GM18861 (cell line): Measurements from ENCODE around the gene PRF1.

Experiments
- ATAC-seq: cut with Tn5 transposase; IDR thresholded peaks from one replicate; pipeline ENCODE4 v1.9.1; 2021; ENCODE audit not compliant: unreplicated experiment

Gene PRF1

DNA sequence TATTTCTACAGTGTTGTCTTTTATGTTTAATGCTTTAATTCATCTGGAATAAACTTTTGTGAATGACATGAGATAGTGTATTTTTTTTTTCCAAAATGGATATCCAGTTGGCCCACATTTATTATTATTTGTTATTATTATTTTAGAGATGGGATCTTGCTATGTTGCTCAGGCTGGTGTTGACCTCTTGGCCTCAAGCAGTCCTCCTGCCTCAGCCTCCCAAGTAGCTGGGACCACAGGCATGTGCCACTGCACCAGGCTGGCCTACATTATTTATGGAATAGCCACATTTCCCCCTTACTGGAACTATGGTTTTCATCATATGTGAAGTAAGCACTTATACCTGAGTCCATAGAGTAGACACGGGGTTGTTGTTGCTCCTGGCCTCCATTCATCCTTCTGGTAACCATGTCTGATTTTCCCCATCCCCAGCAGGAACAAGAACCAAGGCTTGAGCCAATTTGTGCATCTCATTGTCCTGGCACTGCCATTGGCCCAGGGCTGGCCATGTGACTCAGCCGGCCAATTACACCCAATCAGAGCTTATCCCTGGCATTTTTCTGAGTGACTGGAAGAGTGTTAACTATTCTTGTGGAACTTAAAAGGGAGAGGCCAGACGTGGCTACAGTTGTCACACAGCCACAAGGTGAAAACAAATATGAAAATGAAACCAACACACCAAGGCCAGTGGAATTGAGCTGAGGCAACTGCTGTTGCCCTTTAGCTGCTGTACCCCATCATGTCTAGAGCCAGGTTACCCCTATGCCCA, 23.1 kb downstream of the PRF1 start:
- no peak for ATAC-seq

DNA sequence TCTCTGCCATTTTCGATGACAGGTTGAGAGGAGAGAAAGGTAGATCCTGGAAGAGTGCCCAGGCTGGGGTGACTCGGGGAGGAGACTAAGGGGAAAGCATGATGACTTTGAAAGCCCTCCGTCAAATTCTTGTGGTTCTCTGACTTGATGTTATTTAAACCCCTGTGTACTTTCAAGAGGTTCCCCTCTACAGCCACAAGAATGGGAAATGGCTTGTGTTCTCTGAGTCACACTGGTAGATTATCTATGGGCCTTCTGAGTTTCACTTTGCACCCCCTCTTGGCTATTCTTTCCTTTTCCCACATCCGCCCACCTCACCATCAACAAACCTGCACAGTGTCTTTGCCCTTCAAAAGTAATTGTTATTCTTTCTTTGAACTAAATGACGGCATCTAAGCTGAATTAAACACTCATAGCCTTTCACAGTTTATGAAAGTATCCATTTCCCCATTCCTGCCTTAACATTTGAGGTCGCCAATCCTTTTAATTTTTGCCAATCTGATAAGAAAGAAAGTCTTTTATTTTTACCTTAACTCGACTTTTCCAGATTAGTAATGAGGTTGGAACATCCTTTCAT, 24.1 kb downstream of the PRF1 start:
- ATAC-seq, result peak; percentile 44

DNA sequence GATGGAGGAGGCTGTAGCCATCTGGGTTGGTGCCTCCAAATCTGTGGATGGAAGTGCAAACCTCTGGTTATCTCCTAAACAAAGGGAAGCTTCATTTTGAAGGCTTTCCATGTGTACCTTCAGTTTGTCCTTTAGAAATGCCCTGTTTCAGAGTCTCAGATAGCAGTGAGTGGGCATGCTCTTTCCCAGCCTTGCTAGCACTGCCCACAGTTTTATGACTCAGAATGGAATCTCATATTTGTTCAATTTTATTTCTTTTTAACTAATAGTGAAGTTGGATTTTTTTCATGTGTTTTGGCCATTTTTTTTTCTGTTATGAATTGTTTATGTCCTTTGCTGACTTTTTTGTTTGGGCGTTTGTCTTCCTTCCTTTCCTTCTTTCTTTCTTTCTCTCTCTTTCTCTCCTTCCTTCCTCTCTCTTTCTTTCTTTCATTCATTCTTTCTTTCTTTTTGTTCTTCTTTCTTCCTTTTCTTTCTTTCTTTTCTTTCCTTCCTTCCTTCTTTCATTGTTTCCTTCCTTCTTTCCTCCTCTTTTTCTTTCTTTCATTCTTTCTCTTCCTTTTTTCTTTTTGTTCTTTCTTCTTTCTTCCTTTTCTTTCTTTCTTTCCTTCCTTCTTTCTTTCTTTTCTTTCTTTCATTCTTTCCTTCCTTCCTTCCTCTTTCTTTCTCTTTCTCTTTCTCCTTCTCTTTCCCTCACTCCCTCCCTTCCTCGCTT, 25.6 kb downstream of the PRF1 start:
- no peak for ATAC-seq

DNA sequence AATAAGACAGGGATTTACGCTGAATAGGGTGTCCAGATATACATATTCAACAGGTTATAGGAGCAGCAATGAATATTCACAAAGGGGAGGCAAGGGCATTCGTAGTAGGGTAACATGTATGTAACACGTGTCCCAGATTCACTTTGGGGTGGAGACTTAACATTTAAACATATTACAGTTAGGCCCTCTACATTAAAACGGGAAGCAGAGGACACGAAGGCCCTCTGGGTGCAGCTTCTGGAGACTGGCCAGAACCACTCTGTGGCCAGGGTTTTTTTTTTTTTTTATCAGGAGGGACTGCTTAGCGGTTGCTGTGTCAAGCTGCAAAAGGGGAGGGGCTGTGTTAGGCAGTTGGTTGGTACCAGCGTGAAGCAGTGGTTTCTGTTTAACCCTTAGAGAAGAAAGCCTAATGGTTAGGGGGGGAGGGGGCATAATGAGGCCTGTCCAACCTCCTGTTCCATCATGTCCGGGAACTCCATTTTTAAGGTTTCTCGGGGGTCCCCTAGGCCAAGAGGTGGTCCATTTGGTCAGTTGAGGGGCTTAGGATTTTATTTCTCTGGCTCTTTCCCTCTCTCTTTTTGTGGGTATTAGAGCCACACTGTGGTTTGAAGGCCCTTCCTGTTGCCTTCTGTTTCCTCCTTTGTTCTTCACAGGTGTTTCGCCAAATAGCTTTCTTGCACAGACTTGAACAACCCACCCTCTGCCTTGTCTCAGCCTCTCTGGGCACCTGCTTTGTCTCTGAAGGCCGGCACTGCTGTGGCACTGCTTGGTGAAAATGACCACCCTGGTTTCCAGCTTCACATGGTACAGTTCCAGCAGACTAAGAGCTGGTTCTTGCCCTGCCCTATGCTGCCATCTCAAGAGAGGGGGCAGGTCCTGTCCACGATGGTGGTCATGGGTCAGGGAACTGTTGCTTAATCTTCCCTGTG, 26.4 kb downstream of the PRF1 start:
- ATAC-seq, result peak; percentile 47

DNA sequence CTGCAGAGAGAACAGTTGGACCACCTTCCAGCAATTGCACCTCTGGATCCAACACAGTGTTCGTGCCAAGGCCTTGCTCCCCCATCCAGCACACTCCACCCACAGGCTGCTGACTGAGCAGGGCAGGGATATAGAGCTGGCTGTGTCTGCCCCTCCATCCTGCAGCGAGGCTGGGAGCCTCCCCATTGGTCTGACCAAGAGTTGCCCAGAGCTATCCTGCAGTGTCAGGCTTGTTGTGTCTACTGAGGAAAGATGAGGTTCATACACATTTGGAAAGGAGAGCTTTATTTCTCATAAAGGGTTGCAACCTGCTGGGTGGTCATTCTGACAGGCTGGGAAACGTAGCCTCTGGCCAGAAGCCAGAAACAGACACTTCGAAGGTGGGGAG, 27.1 kb downstream of the PRF1 start:
- ATAC-seq, result no peak

DNA sequence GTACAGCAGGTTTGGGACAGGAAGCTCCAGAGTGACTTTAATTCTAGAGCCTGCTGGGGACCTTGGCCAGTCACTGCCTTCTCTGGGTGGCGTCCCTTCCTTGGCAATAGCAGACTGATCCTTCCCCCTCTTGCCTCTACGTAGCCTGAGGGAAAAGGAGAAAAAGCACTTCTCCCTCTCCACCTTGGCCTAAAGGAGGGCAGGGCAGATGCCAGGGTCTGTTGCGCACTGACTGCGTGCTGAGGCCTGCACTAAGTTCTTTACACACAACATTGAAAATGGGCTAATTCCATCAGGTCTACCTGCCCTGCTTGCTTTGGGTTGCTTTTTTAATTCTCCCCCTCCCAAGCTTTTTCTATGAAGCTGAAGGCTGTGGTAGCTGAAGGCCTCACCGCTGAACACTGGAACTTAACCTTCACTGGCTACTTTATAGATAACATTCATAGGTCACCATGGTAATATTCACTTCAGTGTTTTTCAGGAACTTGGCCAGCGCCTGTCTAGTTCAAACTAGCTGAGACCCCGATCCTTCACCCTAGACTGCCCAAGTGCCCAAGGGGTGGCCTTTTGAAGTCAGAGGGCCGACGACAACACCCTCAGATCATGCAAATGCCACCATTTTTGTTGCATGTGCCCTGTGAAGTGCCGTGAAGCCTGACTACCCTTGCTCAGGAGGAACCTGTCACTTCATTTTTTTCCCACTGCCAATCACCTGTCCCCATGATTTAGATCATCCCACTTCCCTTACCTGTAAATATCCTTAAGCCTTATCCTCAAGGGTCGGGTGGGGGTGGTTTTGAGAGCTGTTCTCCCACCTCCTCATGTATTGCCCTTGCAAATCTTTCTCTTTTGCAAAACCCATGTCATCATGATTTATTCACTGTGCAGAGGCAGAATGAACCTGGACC, 28.7 kb downstream of the PRF1 start:
- no peak for ATAC-seq

DNA sequence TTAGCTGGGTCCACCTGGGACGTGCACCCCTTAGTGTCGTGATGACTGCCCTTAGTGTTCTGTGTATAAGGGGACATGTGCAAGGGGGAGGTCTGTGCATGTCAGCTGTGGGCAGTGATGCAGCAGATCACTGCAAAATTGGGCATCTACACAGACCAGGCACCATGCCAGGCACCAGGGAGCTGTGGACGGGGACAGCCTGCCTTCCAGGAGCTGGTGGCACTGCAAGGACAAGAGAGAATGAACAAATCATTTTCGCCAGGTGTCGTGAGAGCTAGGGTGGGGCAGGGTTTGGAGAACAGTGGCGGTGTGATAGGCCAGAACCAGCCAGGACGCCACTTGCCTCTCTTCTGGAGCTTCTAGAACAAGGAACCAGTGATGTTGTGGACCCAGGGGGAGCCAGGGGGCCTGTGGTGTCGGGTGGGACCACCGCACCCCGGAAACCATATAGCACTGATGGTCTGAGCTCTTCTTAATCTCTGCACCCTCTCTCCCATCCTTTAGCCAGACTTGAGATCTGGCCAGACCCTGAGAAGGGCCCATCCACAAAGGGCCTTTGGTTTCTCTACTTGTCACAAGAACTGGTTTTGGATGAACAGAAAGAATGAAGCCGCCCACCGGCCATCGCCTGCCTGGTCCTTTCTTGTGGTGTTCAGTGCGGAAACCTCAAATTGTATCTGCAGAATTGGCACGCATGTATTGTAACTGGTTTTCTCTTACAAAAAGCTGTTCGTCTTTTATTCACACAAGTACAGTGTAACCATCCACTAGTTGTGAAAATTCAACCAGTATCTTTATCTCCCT, 30.7 kb downstream of the PRF1 start:
- ATAC-seq, result no peak

DNA sequence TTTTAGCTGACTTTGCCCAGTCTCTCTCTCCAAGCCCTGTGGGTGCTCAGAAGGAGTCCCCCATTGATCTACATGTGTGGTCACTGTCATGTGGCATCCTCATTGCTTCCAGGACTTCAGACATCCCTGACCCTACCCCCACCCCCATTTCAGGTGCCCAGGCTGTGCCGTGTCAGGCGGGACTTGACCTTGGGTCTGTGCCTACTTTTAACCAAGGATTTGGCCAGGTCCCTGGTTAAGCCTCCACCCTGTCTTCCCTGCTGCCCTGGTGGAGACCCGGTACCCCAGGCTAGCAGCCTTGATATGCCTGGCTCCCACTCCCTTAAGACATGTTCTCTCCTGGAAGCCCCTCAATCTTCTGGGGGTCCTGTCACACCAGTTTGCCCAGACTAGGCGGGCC, 31.3 kb downstream of the PRF1 start:
- no peak for ATAC-seq

DNA sequence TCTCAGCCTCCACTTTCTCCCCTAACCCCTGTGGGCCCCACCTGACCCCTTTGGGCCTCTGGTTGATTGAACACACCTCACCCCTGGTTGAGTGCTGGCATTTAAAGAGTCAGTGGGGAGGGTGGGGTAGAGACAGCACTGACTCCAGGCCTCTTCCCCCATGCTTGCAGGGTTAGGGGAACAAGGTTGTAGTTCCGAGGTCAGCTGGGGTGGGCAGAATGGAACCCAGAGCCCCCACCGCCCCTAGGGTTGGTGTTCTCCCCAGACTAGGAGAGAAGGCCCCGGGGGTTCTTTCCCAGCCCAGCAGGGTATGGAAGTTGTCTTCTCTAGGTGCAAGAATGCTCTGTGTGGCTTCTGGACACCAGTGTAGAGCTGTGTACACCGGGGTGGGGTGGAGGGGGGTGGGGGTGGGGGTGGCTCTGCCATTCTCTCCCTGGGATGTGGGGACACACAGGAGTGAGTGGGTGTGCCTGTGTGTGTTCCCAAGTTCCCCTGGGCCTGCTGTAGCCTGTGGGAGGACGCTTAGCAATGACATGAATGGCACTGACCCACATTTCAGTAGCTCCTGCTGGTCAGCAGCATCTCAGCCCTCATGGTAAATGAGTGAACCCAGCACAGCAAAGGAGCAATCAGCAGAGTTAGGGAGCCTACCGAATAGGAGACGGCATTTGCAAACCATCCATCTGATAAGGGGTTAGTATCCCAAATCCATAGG, 33.6 kb downstream of the PRF1 start:
- ATAC-seq, result no peak

DNA sequence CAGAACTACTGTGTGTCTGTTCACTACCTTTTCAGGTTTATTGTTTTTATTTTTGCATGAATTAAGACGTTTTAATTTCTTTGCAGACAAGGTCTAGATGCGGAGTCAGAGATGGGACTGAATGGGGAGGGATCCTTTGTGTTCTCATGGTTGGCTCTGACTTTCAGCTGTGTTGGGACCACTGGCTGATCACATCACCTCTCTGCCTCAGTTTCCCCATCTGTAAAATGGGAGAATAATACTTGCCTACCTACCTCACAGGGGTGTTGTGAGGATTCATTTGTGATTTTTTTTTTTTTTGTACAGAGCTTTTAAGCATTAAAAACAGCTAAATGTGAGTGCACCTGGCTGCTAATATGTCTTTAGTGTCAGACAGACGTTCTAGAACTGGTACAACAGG, 34.4 kb downstream of the PRF1 start:
- no peak for ATAC-seq

DNA sequence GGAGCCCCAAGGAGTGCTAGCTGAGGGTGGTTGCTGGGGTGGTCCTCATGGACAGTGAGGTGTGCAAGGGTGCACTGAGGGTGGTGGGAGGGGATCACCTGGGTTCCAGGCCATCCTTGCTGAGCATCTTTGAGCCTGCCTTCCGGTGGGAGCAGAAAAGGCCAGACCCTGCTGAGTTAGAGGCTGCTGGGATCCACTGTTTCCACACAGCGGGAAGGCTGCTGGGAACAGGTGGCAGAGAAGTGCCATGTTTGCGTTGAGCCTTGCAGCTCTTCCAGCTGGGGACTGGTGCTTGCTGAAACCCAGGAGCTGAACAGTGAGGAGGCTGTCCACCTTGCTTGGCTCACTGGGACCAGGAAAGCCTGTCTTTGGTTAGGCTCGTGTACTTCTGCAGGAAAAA, 34.9 kb downstream of the PRF1 start:
- no peak for ATAC-seq

DNA sequence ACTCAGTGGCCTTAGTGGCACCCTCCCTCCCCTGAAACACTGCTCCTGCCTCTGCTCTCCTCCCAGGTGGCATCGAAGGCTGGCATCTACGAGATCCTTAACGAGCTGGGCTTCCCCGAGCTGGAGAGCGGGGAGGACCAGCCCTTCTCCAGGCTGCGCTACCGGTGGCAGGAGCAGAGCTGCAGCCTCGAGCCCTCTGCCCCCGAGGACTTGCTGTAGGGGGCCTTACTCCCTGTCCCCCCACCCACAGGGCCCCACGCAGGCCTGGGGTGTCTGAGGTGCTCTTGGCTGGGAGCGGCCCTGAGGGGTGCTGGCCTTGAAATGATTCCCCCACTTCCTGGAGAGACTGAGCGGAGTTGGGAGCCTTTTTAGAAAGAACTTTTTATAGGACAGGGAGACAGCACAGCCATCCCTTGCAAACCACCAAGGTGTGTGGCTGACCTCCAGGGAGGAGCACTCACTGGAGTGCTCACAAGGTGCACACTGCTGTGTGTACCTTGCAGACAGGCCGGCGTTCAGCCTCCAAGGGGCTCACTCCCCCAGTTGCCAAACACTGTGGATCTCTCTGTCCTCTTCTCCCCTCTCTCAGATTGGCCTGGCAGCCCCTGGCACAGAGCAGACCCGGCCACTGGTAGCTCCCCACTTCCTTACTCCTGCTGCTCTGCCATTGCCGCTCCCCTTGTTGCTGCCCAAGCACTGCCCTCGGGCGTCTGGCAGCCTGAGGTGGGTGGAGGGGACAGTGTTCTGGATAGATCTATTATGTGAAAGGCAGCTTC, 35.8 kb downstream of the PRF1 start:
- no peak for ATAC-seq

DNA sequence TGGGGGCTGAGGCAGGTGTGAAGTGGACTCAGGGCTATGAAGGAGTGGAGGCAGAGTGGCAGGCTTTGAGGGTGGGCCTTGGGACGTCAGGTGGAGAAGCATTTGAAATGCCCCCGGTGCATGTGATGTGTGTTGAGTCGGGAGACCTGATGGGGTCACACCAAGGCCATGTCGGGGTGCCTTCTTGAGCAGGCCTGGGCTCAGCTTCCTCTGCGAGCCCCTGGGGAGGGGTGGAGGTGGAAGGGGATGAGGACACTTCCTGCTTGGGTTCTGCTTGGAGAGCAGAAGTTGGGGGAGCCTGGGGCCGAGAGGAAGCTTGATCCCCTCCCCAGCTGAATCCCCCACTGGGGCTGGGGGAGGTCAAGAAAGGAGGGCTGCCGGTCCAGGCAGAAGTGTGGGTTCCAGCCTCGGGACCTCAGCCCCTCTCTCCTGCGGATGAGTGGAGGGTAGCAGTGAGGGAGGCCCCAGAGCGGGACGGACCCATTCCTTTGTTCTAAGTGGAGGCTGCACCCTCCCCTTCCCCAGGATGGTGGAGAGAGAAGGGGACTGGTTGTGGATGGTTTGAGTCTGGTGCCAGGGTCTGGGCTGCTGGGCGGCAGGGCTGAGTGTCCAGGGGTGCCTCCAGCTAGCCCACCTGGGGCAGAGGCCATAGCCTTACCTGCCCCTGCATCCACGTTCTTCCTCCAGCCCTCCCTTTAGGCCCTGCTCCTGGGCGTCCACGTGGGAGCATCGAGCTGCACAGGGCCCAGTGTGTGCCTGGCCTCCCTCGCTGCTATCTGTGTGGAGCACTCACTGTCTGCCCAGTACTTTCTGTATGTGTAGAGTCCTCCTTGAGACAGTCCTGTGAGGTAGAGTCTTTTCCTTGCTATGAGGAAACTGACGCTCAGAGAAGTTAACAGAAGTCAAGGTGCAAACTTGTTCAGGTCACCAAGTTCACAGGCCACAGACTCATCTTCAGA, 36.7 kb downstream of the PRF1 start:
- no peak for ATAC-seq

DNA sequence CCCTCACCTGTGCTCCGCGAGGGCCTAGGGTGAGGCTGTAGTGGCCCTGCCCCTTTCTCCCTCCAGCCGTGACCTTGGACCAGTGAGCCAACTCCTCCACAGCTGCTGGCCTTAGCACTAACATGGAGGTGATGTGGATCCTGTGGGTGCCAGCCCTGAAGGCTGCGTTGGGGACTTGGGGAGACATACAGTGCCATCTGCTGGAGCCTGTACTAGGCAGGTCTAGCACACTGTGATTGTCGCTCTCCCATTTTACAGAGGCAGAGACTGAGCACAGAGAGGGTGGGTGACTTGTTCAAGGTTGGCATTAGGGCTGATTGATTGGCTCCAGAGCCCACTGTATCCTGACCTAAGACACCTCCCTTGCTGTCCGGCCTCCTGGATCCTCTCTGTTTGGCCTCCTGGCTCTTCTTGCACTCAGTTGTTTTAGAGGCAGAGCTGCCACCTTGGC, 37.6 kb downstream of the PRF1 start:
- ATAC-seq, result no peak

DNA sequence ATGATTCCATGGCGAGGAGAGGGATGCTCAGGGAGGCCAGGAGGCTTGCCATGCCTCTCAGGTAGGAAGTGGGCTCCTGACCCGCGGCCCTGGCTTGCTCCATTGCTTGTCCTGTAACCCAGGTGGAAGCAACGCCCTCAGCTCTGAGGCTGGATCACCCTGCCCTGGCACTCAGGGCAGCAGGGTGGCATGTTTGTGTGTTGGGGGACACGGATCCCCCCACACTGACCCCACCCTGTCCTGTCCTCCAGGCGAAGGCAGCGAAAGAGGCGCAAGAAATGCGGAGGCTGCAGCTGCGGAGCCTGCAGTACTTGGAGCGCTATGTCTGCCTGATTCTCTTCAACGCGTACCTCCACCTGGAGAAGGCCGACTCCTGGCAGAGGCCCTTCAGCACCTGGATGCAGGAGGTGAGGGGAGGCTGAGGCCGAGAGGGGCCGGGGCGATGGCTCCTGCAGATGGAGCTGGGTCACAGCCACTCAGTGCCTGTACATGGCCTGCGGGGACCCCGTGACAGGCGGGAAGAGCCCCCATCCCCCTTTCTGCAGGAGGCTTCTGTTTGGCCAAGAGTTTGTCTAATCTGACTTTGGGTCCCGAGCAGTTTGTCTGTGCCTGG, 38.3 kb downstream of the PRF1 start:
- no peak for ATAC-seq

DNA sequence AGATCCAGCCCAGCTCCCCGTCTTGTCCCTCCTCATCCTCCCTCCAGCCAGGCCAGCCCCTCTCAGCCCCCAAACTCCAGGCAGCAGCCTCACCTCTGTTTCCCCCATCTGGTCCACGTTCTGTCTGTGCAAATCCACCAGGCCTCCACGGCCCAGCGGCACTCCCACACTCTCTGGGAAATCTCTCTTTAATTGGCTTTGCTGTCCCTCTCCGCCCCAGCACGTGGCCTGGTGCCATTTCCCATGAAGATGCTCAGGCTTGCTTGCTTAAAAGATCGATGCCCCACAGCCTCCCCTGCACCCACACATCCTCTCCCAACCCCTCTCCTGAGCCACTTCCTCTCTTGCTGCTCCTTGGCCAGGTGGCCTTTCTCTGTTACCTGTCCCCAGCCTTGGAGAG, 39.3 kb downstream of the PRF1 start:
- ATAC-seq, result no peak
